Mesendoderm (in vitro differentiated cells): ENCODE results near the gene KATNAL1.

Experiments
- DNase-seq: peaks from one replicate; pipeline ENCODE4 v3.0.0; 2013
- H2AK5ac ChIP-seq: 2 replicates; pipeline ENCODE4 v1.6.1; 2013; ENCODE audit warnings: low read length, inconsistent platforms
- H2BK120ac ChIP-seq: 2 replicates; pipeline ENCODE4 v1.6.1; 2013; ENCODE audit warnings: low read depth, mild to moderate bottlenecking, low read length, moderate library complexity, mixed read lengths
- H2BK15ac ChIP-seq: replicated peaks from 2 replicates; pipeline ENCODE4 v1.6.1; 2013; ENCODE audit warnings: low read depth, mild to moderate bottlenecking, moderate library complexity
- H2BK5ac ChIP-seq: 2 replicates; pipeline ENCODE4 v1.6.1; 2013; ENCODE audit warnings: low read length, inconsistent platforms
- H3K18ac ChIP-seq: 2 replicates; pipeline ENCODE4 v1.6.1; 2013; ENCODE audit warnings: mild to moderate bottlenecking, low read length, mixed read lengths
- H3K23ac ChIP-seq: one replicate; pipeline ENCODE4 v1.6.1; 2013; ENCODE audit warnings: low read length
- H3K27ac ChIP-seq: 2 replicates; pipeline ENCODE4 v1.5.1; 2013; ENCODE audit warnings: low read depth, mild to moderate bottlenecking, inconsistent platforms, low read length, moderate library complexity
- H3K27me3 ChIP-seq: 2 replicates; pipeline ENCODE4 v1.6.1; 2013; ENCODE audit warnings: low read length, control low read depth, mild to moderate bottlenecking, inconsistent platforms; ENCODE audit not compliant: insufficient read depth, poor library complexity
- H3K36me3 ChIP-seq: 2 replicates; pipeline ENCODE4 v1.6.1; 2013; ENCODE audit warnings: low read length, inconsistent platforms; ENCODE audit not compliant: control insufficient read depth, insufficient read depth
- H3K4ac ChIP-seq: one replicate; pipeline ENCODE4 v1.6.1; 2013; ENCODE audit warnings: low read depth, mild to moderate bottlenecking, low read length, moderate library complexity
- H3K4me1 ChIP-seq: 2 replicates; pipeline ENCODE4 v1.6.1; 2013; ENCODE audit warnings: low read depth, low read length, inconsistent platforms; ENCODE audit not compliant: control insufficient read depth
- H3K4me2 ChIP-seq: 2 replicates; pipeline ENCODE4 v1.6.1; 2013; ENCODE audit warnings: low read length
- H3K4me3 ChIP-seq: 2 replicates; pipeline ENCODE4 v1.5.1; 2013; ENCODE audit warnings: mild to moderate bottlenecking, low read length
- H3K56ac ChIP-seq: one replicate; pipeline ENCODE4 v1.6.1; 2013; ENCODE audit warnings: low read length
- H3K79me1 ChIP-seq: 2 replicates; pipeline ENCODE4 v1.6.1; 2013; ENCODE audit warnings: low read length, inconsistent platforms
- H3K79me2 ChIP-seq: 2 replicates; pipeline ENCODE4 v1.6.1; 2013; ENCODE audit warnings: mild to moderate bottlenecking, low read length; ENCODE audit not compliant: control insufficient read depth, insufficient read depth
- H3K9ac ChIP-seq: 2 replicates; pipeline ENCODE4 v1.6.1; 2013; ENCODE audit warnings: low read length, inconsistent platforms
- H4K5ac ChIP-seq: one replicate; pipeline ENCODE4 v1.6.1; 2013; ENCODE audit warnings: low read length
- H4K8ac ChIP-seq: one replicate; pipeline ENCODE4 v1.6.1; 2013; ENCODE audit warnings: low read depth, mild to moderate bottlenecking, control low read depth, low read length, moderate library complexity
- WGBS: extraction: QIAGEN DNeasy Blood & Tissue Kit; methylation state at CpG from one replicate; pipeline ENCODE4 v1.1.7; 2013; ENCODE audit warnings: low lambda C conversion rate, missing lambda C conversion rate; ENCODE audit not compliant: insufficient coverage; ENCODE audit errors: extremely low coverage; 5-methylcytosine and 5-hydroxymethylcytosine counted together

The KATNAL1 gene

GRCh38 chr13:30337061-30337610, 29.8 kb upstream of the KATNAL1 start:
- H3K4ac ChIP-seq, result no peak overlapping the region
- H3K4me3 ChIP-seq, result no peak overlapping the region
- no peak overlapping the region for H3K27ac ChIP-seq
- H3K18ac ChIP-seq, result no peak overlapping the region
- no peaks in the 10 kb centered on the region for H3K27me3 ChIP-seq
- H2BK15ac ChIP-seq, result no peak overlapping the region
- DNase-seq, result no peak
- no peak overlapping the region for H4K5ac ChIP-seq
- H3K36me3 ChIP-seq, result no peaks in the 10 kb centered on the region
- H3K9ac ChIP-seq, result no peak overlapping the region
- no peak overlapping the region for H3K56ac ChIP-seq
- WGBS, result no CpG with 5 or more reads among the region's 6 CpGs
- no peak overlapping the region for H3K23ac ChIP-seq
- H4K8ac ChIP-seq, result no peak overlapping the region
- peaks cover 2% of the 10 kb centered on the region for H3K4me1 ChIP-seq
- H3K79me2 ChIP-seq, result no peaks in the 10 kb centered on the region
- no peak overlapping the region for H3K4me2 ChIP-seq
- H3K79me1 ChIP-seq, result no peaks in the 10 kb centered on the region
- H2BK120ac ChIP-seq, result no peak overlapping the region
- H2BK5ac ChIP-seq, result no peak overlapping the region
- H2AK5ac ChIP-seq, result no peak overlapping the region

- no peaks in the 10 kb centered on the region for H3K79me1 ChIP-seq
- no peak overlapping the region for H3K4ac ChIP-seq
- peak; percentile 58 for DNase-seq
- no peak overlapping the region for H2BK15ac ChIP-seq
- H4K8ac ChIP-seq, result no peak overlapping the region
- no peak overlapping the region for H4K5ac ChIP-seq
- H3K36me3 ChIP-seq, result no peaks in the 10 kb centered on the region
- H3K18ac ChIP-seq, result no peak overlapping the region
- no peak overlapping the region for H3K9ac ChIP-seq
- no peak overlapping the region for H2AK5ac ChIP-seq
- no CpG with 5 or more reads among the region's 13 CpGs for WGBS
- H3K23ac ChIP-seq, result no peak overlapping the region
- no peak overlapping the region for H2BK5ac ChIP-seq
- no peak overlapping the region for H2BK120ac ChIP-seq
- H3K4me2 ChIP-seq, result no peak overlapping the region
- no peak overlapping the region for H3K4me3 ChIP-seq
- H3K56ac ChIP-seq, result no peak overlapping the region
- H3K27me3 ChIP-seq, result no peaks in the 10 kb centered on the region
- no peak overlapping the region for H3K27ac ChIP-seq
- H3K4me1 ChIP-seq, result peaks cover 2% of the 10 kb centered on the region
- no peaks in the 10 kb centered on the region for H3K79me2 ChIP-seq
Observed at GRCh38 chr13:30334663-30335386, 27.5 kb upstream of the KATNAL1 start.

GRCh38 chr13:30333616-30334015, 26.3 kb upstream of the KATNAL1 start:
- H4K5ac ChIP-seq, result no peak overlapping the region
- H3K4me1 ChIP-seq, result peaks cover 2% of the 10 kb centered on the region
- H3K79me2 ChIP-seq, result no peaks in the 10 kb centered on the region
- WGBS, result no CpG with 5 or more reads among the region's 3 CpGs
- H3K79me1 ChIP-seq, result no peaks in the 10 kb centered on the region
- no peak overlapping the region for H3K4me3 ChIP-seq
- no peak overlapping the region for H3K4me2 ChIP-seq
- H3K18ac ChIP-seq, result no peak overlapping the region
- H2BK120ac ChIP-seq, result no peak overlapping the region
- H3K23ac ChIP-seq, result no peak overlapping the region
- H4K8ac ChIP-seq, result no peak overlapping the region
- H3K56ac ChIP-seq, result no peak overlapping the region
- H2AK5ac ChIP-seq, result no peak overlapping the region
- DNase-seq, result no peak
- no peak overlapping the region for H3K4ac ChIP-seq
- H3K27me3 ChIP-seq, result no peaks in the 10 kb centered on the region
- no peak overlapping the region for H2BK15ac ChIP-seq
- no peaks in the 10 kb centered on the region for H3K36me3 ChIP-seq
- no peak overlapping the region for H3K27ac ChIP-seq
- no peak overlapping the region for H3K9ac ChIP-seq
- no peak overlapping the region for H2BK5ac ChIP-seq

- no peaks in the 10 kb centered on the region for H3K4me1 ChIP-seq
- no peak for DNase-seq
- H3K4ac ChIP-seq, result no peak overlapping the region
- H3K18ac ChIP-seq, result no peak overlapping the region
- no peaks in the 10 kb centered on the region for H3K79me2 ChIP-seq
- no peak overlapping the region for H3K4me2 ChIP-seq
- no peak overlapping the region for H3K23ac ChIP-seq
- no peak overlapping the region for H2BK15ac ChIP-seq
- no peak overlapping the region for H2AK5ac ChIP-seq
- no CpG with 5 or more reads among the region's 4 CpGs for WGBS
- H3K27me3 ChIP-seq, result no peaks in the 10 kb centered on the region
- H3K27ac ChIP-seq, result no peak overlapping the region
- no peak overlapping the region for H3K56ac ChIP-seq
- no peak overlapping the region for H2BK120ac ChIP-seq
- no peak overlapping the region for H4K8ac ChIP-seq
- no peak overlapping the region for H4K5ac ChIP-seq
- H3K9ac ChIP-seq, result no peak overlapping the region
- no peak overlapping the region for H3K4me3 ChIP-seq
- no peaks in the 10 kb centered on the region for H3K79me1 ChIP-seq
- H2BK5ac ChIP-seq, result no peak overlapping the region
- no peaks in the 10 kb centered on the region for H3K36me3 ChIP-seq
Observed at GRCh38 chr13:30332456-30333143, 25.2 kb upstream of the KATNAL1 start.

GRCh38 chr13:30331331-30331771, 24.0 kb upstream of the KATNAL1 start:
- Histone ChIP-seq H2BK15ac (no peak overlapping the region), H3K79me2 (no peaks in the 10 kb centered on the region), H3K79me1 (no peaks in the 10 kb centered on the region), H2AK5ac (no peak overlapping the region), H4K8ac (no peak overlapping the region), H2BK5ac (no peak overlapping the region), H3K27me3 (no peaks in the 10 kb centered on the region), H3K56ac (no peak overlapping the region), H3K18ac (no peak overlapping the region), H2BK120ac (no peak overlapping the region), H3K9ac (no peak overlapping the region), H3K4me1 (no peaks in the 10 kb centered on the region), H4K5ac (no peak overlapping the region), H3K23ac (no peak overlapping the region), H3K4ac (no peak overlapping the region), H3K4me2 (no peak overlapping the region), H3K36me3 (no peaks in the 10 kb centered on the region), H3K4me3 (no peak overlapping the region), H3K27ac (no peak overlapping the region)
- WGBS, result no CpG with 5 or more reads among the region's 5 CpGs
- DNase-seq, result no peak
